Activated T-helper 1 cell treated with anti-CD3 and anti-CD28 coated beads, Interleukin-12 subunit alpha, Interleukin-12 subunit beta, Interleukin-2, Interleukin-4 antibody, amounts not matched to agents 30 ng/mL and 10 ng/mL and 1 ng/mL, durations not matched to agents 14 hours and 24 hours and 36 hours (primary cell): ENCODE data around the gene IDI1. TPM values are rescaled to one million over a fixed set of nuclear protein-coding genes. Genes with fewer than 3 reads are reported as not detected.
"Not testable (repeated sequence)": the region's sequence is repeated elsewhere in the genome, so short reads cannot be mapped to it uniquely, and the experiment has no call there.

ENCODE experiments used
- DNase-seq: peaks from one replicate; pipeline ENCODE4 v3.0.0; 2021; ENCODE audit warnings: low spot score
- H3K27ac Mint-ChIP-seq: one replicate; pipeline ENCODE4 v1.8.0; 2021; ENCODE audit warnings: mild to moderate bottlenecking, mixed read lengths
- H3K27me3 Mint-ChIP-seq: one replicate; pipeline ENCODE4 v1.8.0; 2022; ENCODE audit warnings: mild to moderate bottlenecking, moderate library complexity, mixed read lengths; ENCODE audit not compliant: insufficient read depth
- H3K36me3 Mint-ChIP-seq: one replicate; pipeline ENCODE4 v1.8.0; 2021; ENCODE audit warnings: low read depth, mixed read lengths
- H3K4me1 Mint-ChIP-seq: one replicate; pipeline ENCODE4 v1.8.0; 2021; ENCODE audit warnings: low read depth, mixed read lengths
- H3K4me3 Mint-ChIP-seq: one replicate; pipeline ENCODE4 v1.8.0; 2021; ENCODE audit warnings: mild to moderate bottlenecking, moderate library complexity, mixed read lengths
- H3K9me3 Mint-ChIP-seq: one replicate; pipeline ENCODE4 v1.8.0; 2021; ENCODE audit warnings: mixed read lengths
- intact Hi-C: fragments of 100-400 bp; cut with micrococcal nuclease; formaldehyde crosslinking; loops from one replicate; pipeline ENCODE4 v1.15.1; 2024
- total RNA-seq: library from RNA; stranded (reverse); gene quantifications from 2 replicates; pipeline ENCODE4 v1.2.3, GENCODE V29; 2022

Gene IDI1
- total RNA-seq, 1 donor from 2014 or later: 76.0 TPM

GRCh38 chr10:1083581-1083980 is 34.7 kb upstream of the IDI1 start:
- no peak overlapping the region for H3K4me3 Mint-ChIP-seq
- peaks cover 65% of the 10 kb centered on the region for H3K36me3 Mint-ChIP-seq
- no peaks in the 10 kb centered on the region for H3K9me3 Mint-ChIP-seq
- no peak for DNase-seq
- H3K27ac Mint-ChIP-seq: no peak overlapping the region
- intact Hi-C loops: no loop called here
- H3K4me1 Mint-ChIP-seq: peaks cover 7% of the 10 kb centered on the region
- H3K27me3 Mint-ChIP-seq: no peaks in the 10 kb centered on the region

- Mint-ChIP-seq H3K27ac (no peak overlapping the region), H3K9me3 (no peaks in the 10 kb centered on the region), H3K36me3 (peaks cover 47% of the 10 kb centered on the region), H3K4me3 (no peak overlapping the region), H3K4me1 (peaks cover 4% of the 10 kb centered on the region), H3K27me3 (no peaks in the 10 kb centered on the region)
- intact Hi-C loops: no loop called here
- no peak for DNase-seq
These were observed 29.7 kb upstream of the IDI1 start for GRCh38 chr10:1078668-1079067.

GRCh38 chr10:1074748-1075308 is 25.9 kb upstream of the IDI1 start:
- Mint-ChIP-seq H3K36me3 (peaks cover 29% of the 10 kb centered on the region), H3K9me3 (no peaks in the 10 kb centered on the region), H3K4me3 (no peak overlapping the region), H3K27me3 (no peaks in the 10 kb centered on the region), H3K27ac (peak overlapping the region; percentile 15), H3K4me1 (peaks cover 11% of the 10 kb centered on the region)
- intact Hi-C loops: loop anchor here (2.0 kb wide), 1 partner anchor 564 kb away; no protein-coding TSS in a partner anchor
- no peak for DNase-seq

- H3K27me3 Mint-ChIP-seq: no peaks in the 10 kb centered on the region
- peak overlapping the region; percentile 15 for H3K27ac Mint-ChIP-seq
- no peak overlapping the region for H3K4me3 Mint-ChIP-seq
- intact Hi-C loops: loop anchor here (2.0 kb wide), 1 partner anchor 563 kb away; no protein-coding TSS in a partner anchor
- no peak for DNase-seq
- H3K4me1 Mint-ChIP-seq: peaks cover 18% of the 10 kb centered on the region
- no peaks in the 10 kb centered on the region for H3K9me3 Mint-ChIP-seq
- peaks cover 23% of the 10 kb centered on the region for H3K36me3 Mint-ChIP-seq
These were observed 25.3 kb upstream of the IDI1 start for GRCh38 chr10:1074052-1074747.

GRCh38 chr10:1070919-1071318 is 22.0 kb upstream of the IDI1 start:
- Mint-ChIP-seq H3K4me1 (peaks cover 46% of the 10 kb centered on the region), H3K27me3 (no peaks in the 10 kb centered on the region), H3K4me3 (no peak overlapping the region), H3K36me3 (peaks cover 16% of the 10 kb centered on the region), H3K9me3 (no peaks in the 10 kb centered on the region), H3K27ac (no peak overlapping the region)
- DNase-seq: no peak
- intact Hi-C loops: loop anchor here (1.0 kb wide), 1 partner anchor 9 kb away; no protein-coding TSS in a partner anchor

GRCh38 chr10:1068380-1069361 is 19.8 kb upstream of the IDI1 start:
- H3K4me1 Mint-ChIP-seq: peaks cover 50% of the 10 kb centered on the region
- H3K27me3 Mint-ChIP-seq: no peaks in the 10 kb centered on the region
- no peak overlapping the region for H3K4me3 Mint-ChIP-seq
- H3K36me3 Mint-ChIP-seq: peaks cover 18% of the 10 kb centered on the region
- H3K9me3 Mint-ChIP-seq: no peaks in the 10 kb centered on the region
- intact Hi-C loops: loop anchor here (2.0 kb wide), 1 partner anchor 26 kb away; no protein-coding TSS in a partner anchor
- DNase-seq: no peak
- peak overlapping the region; percentile 33 for H3K27ac Mint-ChIP-seq

GRCh38 chr10:1066734-1067133 is 17.8 kb upstream of the IDI1 start:
- DNase-seq, H3K9me3 Mint-ChIP-seq, H3K27ac Mint-ChIP-seq, H3K4me3 Mint-ChIP-seq, intact Hi-C loops, H3K27me3 Mint-ChIP-seq: not testable (repeated sequence)
- Mint-ChIP-seq H3K36me3 (peaks cover 18% of the 10 kb centered on the region), H3K4me1 (peaks cover 69% of the 10 kb centered on the region)

GRCh38 chr10:1064964-1065247 is 16.0 kb upstream of the IDI1 start:
- Mint-ChIP-seq H3K36me3 (peaks cover 21% of the 10 kb centered on the region), H3K9me3 (no peaks in the 10 kb centered on the region), H3K4me3 (no peak overlapping the region), H3K27me3 (no peaks in the 10 kb centered on the region), H3K27ac (no peak overlapping the region), H3K4me1 (peaks cover 79% of the 10 kb centered on the region)
- no peak for DNase-seq
- intact Hi-C loops: no loop called here

GRCh38 chr10:1063232-1063865 is 14.4 kb upstream of the IDI1 start:
- Mint-ChIP-seq H3K27me3 (no peaks in the 10 kb centered on the region), H3K9me3 (no peaks in the 10 kb centered on the region), H3K36me3 (peaks cover 23% of the 10 kb centered on the region), H3K4me3 (peak overlapping the region; percentile 59), H3K27ac (peak overlapping the region; percentile 80), H3K4me1 (peaks cover 75% of the 10 kb centered on the region)
- intact Hi-C loops: no loop called here
- DNase-seq: peak; percentile 11

GRCh38 chr10:1061930-1062774 is 13.2 kb upstream of the IDI1 start:
- H3K27ac Mint-ChIP-seq: peak overlapping the region; percentile 80
- intact Hi-C loops: loop anchor here (1.0 kb wide), 1 partner anchor 9 kb away; no protein-coding TSS in a partner anchor
- H3K36me3 Mint-ChIP-seq: peaks cover 28% of the 10 kb centered on the region
- no peak for DNase-seq
- no peaks in the 10 kb centered on the region for H3K27me3 Mint-ChIP-seq
- no peaks in the 10 kb centered on the region for H3K9me3 Mint-ChIP-seq
- H3K4me3 Mint-ChIP-seq: peak overlapping the region; percentile 59
- H3K4me1 Mint-ChIP-seq: peaks cover 75% of the 10 kb centered on the region

- H3K4me3 Mint-ChIP-seq: no peak overlapping the region
- peaks cover 79% of the 10 kb centered on the region for H3K4me1 Mint-ChIP-seq
- peaks cover 21% of the 10 kb centered on the region for H3K36me3 Mint-ChIP-seq
- no peak overlapping the region for H3K27ac Mint-ChIP-seq
- H3K9me3 Mint-ChIP-seq: no peaks in the 10 kb centered on the region
- no peaks in the 10 kb centered on the region for H3K27me3 Mint-ChIP-seq
- no peak for DNase-seq
- intact Hi-C loops: no loop called here
These were observed 11.0 kb upstream of the IDI1 start for GRCh38 chr10:1059902-1060301.

GRCh38 chr10:1058017-1058416 is 9.1 kb upstream of the IDI1 start:
- H3K27me3 Mint-ChIP-seq: no peaks in the 10 kb centered on the region
- no peaks in the 10 kb centered on the region for H3K9me3 Mint-ChIP-seq
- peak overlapping the region; percentile 90 for H3K27ac Mint-ChIP-seq
- intact Hi-C loops: no loop called here
- peaks cover 23% of the 10 kb centered on the region for H3K36me3 Mint-ChIP-seq
- H3K4me1 Mint-ChIP-seq: peaks cover 81% of the 10 kb centered on the region
- H3K4me3 Mint-ChIP-seq: peak overlapping the region; percentile 97
- no peak for DNase-seq
